Activated CD4-positive, alpha-beta T cell treated with anti-CD3 and anti-CD28 coated beads, Interleukin-2, amount 50 U/mL, for 24 hours (primary cell): ENCODE measurements around the gene SOST.

Experiments
- DNase-seq, 2 donors: peaks; one replicate each; pipeline ENCODE4 v3.0.0-alpha.2; 2020; ENCODE audit warnings: low read depth in 1 of 2, low spot score in 1 of 2

The SOST gene

GRCh38 chr17:43745541-43745940, 13.1 kb downstream of the SOST start:
- no peak for DNase-seq

GRCh38 chr17:43741636-43742035, 17.0 kb downstream of the SOST start:
- DNase-seq = no peak

GRCh38 chr17:43740541-43740940, 18.1 kb downstream of the SOST start:
- no peak for DNase-seq

- no peak for DNase-seq
Observed at GRCh38 chr17:43737722-43738121, 20.9 kb downstream of the SOST start.

GRCh38 chr17:43736389-43736788, 22.2 kb downstream of the SOST start:
- no peak for DNase-seq

- DNase-seq = no peak
Observed at GRCh38 chr17:43734376-43734775, 24.2 kb downstream of the SOST start.

GRCh38 chr17:43733956-43734355, 24.6 kb downstream of the SOST start:
- no peak for DNase-seq

GRCh38 chr17:43732958-43733357, 25.6 kb downstream of the SOST start:
- DNase-seq = no peak

- no peak for DNase-seq
Observed at GRCh38 chr17:43728081-43728480, 30.5 kb downstream of the SOST start.

- no peak for DNase-seq
Observed at GRCh38 chr17:43723697-43724359, 34.8 kb downstream of the SOST start.

- no peak for DNase-seq
Observed at GRCh38 chr17:43722870-43723665, 35.5 kb downstream of the SOST start.

GRCh38 chr17:43722269-43722619, 36.3 kb downstream of the SOST start:
- no peak for DNase-seq

GRCh38 chr17:43721537-43722268, 36.9 kb downstream of the SOST start:
- DNase-seq = no peak

GRCh38 chr17:43720311-43721060, 38.1 kb downstream of the SOST start:
- peak; percentile 49 to 62 for DNase-seq

- DNase-seq = no peak
Observed at GRCh38 chr17:43719578-43719977, 39.0 kb downstream of the SOST start.

GRCh38 chr17:43718544-43718943, 40.0 kb downstream of the SOST start:
- no peak for DNase-seq

- DNase-seq = no peak
Observed at GRCh38 chr17:43717913-43718312, 40.7 kb downstream of the SOST start.

- DNase-seq = no peak
Observed at GRCh38 chr17:43714465-43715149, 44.0 kb downstream of the SOST start.

- no peak for DNase-seq
Observed at GRCh38 chr17:43713494-43714162, 45.0 kb downstream of the SOST start.

GRCh38 chr17:43712397-43712796, 46.2 kb downstream of the SOST start:
- DNase-seq = no peak
